Glomerular endothelial cell (primary cell): ENCODE results near the gene HSDL2. TPM values are rescaled to one million over a fixed set of nuclear protein-coding genes. Genes with fewer than 3 reads are reported as not detected.
"Not testable (repeated sequence)": the region's sequence is repeated elsewhere in the genome, so short reads cannot be mapped to it uniquely, and the experiment has no call there.

Experiments used
- DNase-seq: peaks from one replicate; pipeline ENCODE4 v3.0.0-alpha.2; 2011; ENCODE audit warnings: low read depth, low spot score; ENCODE audit errors: extremely low read depth
- total RNA-seq: library from RNA; depleted of rRNA; stranded (reverse); fragments of >200 nt; gene quantifications from 2 replicates; pipeline ENCODE4 v1.2.3, GENCODE V29; 2015

The HSDL2 gene
- total RNA-seq, 1 donor from 2014 or later = 21.3 TPM

DNA sequence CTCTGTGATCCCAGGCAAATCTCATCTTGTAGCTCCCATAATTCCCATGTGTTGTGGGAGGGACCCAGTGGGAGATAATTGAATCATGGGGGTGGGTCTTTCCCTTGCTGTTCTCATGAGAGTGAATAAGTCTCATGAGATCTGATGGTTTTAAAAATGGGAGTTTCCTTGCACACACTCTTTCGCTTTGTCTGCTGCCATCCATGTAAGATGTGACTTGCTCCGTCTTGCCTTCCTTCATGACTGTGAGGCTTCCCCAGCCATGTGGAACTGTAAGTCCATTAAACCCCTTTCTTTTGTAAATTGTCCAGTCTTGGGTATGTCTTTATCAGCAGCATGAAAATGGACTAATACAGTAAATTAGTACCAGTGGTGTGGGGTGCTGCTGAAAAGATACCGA is 14.7 kb upstream of the HSDL2 start:
- not testable (repeated sequence) for DNase-seq

DNA sequence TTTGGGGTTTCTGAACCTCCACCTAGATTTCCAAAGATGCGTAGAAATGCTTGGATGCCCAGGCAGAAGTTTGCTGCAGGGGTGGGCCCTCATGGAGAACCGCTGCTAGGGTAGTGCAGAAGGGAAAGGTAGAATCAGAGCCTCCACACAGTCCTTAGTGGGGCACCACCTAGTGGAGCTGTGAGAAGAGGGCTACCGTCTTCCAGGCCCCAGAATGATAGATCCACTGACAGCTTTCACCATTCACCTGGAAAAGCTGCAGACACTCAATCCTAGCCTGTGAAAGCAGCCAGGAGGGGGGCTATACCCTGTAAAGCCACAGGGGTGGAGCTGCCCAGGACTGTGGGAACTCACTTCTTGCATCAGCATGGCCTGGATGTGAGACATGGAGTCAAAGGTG is 13.3 kb upstream of the HSDL2 start:
- no peak for DNase-seq

- no peak for DNase-seq
Observed at GRCh38 chr9:112367465-112367864, 12.4 kb upstream of the HSDL2 start.

GRCh38 chr9:112369817-112370216 is 10.1 kb upstream of the HSDL2 start:
- no peak for DNase-seq

- DNase-seq = no peak
Observed at GRCh38 chr9:112371060-112371459, 8.8 kb upstream of the HSDL2 start.

- DNase-seq = not testable (repeated sequence)
Observed at GRCh38 chr9:112373666-112374065, 6.2 kb upstream of the HSDL2 start.

GRCh38 chr9:112374232-112374631 is 5.7 kb upstream of the HSDL2 start:
- not testable (repeated sequence) for DNase-seq

DNA sequence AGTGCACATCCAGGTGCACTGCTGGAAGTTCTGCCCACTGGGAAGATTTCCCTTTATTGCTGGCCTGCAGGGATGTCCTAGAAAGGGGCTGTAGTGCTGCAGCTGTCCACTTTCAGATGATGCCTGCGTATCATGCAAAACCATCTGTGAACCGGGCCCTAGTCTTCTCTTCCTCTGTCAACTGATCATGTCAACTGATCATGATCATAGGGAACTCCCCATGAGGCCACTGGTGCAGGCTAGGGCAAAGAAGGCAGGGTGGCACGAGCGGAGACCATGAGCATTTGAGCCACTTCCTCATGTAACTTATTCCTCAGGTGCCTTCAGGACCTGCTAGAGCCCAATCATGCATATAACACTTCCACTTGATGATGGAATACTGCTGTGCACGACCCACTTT is 4.5 kb upstream of the HSDL2 start:
- DNase-seq = no peak

DNA sequence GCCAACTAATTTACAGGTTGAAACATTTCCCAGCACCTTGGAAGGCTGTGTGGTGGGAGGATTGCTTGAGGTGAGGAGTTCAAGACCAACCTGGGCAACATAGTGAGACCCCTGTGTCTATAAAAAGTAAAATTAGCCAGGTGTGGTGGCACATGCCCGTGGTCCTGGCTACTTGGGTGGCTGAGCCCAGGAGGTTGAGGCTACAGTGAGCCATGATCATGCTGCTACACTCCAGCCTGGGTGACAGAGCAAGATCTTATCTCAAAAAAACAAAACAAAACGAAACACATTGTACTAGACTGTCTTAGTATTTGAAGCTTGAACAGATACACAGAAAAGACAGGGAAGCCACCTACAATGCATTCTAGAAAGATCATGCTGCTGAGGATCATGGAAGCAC is 2.8 kb upstream of the HSDL2 start:
- no peak for DNase-seq

DNA sequence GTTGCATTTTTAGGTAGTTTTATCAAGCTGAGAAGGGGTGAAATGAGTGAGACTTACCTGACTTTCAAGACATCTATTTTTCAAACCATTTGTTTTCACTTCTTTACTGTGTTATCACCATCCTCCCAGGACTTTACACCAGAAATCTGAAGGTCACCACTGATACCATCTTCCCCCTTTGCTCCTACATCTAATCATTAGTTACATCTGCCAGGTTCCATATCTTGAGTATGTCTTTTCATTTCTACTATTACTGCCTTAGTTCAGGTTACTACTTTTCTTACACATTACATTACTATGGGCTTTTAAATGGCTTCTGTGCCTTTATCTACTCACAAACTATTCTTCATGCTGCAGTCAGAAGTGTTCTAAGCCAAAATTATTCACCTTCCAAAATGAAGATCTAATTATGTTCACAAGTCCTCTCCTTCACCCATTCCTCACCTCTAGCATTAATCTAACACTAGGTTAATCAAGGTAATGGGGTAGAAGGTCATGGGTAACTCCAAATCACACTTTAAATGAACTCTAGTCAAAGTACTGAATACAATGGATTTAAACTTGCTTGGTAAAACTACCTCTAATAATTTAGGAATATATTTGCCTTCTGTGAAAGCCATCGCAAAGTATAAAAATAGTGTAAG is 2.1 kb upstream of the HSDL2 start:
- no peak for DNase-seq

DNA sequence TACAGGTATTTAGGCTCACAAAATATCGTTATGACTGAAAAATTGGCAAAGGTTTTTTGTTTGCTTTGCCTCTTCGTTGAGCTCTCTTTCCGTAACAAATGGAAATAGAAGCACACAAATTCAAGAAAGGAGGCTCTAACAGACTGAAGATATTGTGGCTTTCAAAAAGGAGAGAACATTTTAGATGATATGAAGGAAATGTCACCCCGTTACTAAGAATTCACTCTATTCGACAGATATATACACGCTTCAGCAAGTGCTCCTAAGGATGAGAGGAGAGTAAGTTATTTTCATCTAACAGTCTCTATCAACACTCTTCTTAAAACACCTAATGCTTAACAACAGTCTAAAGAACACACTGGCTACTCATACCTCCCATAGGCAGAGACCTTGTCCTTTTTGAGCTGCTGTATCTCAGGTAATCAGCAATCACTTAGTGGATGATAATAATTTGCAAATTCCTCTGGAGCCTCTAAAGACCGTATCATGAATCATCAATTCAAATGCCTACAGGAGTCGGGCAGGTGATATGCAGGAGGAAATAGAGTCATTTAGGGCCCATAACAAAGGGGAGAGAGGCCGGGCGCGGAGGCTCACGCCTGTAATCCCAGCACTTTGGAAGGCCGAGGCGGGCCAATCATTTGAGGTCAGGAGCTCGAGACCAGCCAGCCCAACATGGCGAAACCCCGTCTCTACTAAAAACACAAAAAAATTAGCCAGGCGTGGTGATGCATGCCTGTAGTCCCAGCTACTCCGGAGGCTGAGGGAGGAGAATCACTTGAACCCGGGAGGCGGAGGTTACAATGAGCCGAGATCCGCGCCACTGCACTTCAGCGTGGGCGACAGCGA is 1.4 kb upstream of the HSDL2 start:
- no peak for DNase-seq

DNA sequence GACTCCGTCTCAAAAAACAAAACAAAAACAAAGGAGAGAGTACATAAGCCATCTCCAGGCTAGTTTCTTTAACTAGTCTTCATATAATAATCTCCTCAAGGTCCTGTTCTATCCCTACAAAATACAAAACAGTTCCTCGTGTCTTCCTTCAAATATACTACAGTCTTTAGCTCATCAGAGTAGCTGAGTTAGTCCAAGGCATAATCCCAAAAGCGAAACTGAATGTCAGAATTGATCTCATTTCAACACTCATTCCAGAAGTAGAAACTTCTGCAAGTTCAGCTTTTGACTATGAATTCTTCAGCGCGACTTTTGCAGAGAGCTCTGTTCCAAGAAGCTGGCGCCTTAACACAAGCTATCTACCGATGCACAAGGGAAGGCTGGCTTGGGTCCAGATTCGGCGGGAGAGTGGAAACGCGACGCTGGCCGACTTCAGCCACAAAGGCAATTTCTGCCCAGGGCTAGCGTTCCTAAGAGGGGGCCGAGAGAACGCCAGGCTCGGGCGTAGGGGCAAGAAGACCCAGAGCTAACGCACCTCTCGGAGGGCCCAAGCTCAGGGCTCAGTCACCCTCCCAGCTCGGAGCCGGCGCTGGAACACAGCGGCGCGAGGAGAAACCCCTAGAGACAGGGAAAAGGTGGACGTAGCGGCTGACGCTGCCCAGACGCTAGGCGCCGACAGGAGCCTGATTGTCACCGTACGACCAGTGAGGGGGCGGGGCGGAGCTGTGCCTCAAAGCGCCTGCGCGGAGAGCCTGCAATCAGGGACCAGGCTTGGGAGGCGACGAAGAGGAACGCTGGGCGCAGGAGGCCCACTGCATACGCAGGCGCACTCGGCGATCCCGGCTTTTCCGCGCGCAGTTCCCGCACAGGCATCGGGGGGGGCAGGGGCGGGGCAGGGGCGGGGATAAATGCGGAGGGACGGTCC is 469 bp upstream of the HSDL2 start:
- DNase-seq = peak; percentile 82

- DNase-seq = no peak
Observed at GRCh38 chr9:112380825-112381221, 915 bp downstream of the HSDL2 start.

- DNase-seq = no peak
Observed at GRCh38 chr9:112382066-112382465, 2.2 kb downstream of the HSDL2 start.

DNA sequence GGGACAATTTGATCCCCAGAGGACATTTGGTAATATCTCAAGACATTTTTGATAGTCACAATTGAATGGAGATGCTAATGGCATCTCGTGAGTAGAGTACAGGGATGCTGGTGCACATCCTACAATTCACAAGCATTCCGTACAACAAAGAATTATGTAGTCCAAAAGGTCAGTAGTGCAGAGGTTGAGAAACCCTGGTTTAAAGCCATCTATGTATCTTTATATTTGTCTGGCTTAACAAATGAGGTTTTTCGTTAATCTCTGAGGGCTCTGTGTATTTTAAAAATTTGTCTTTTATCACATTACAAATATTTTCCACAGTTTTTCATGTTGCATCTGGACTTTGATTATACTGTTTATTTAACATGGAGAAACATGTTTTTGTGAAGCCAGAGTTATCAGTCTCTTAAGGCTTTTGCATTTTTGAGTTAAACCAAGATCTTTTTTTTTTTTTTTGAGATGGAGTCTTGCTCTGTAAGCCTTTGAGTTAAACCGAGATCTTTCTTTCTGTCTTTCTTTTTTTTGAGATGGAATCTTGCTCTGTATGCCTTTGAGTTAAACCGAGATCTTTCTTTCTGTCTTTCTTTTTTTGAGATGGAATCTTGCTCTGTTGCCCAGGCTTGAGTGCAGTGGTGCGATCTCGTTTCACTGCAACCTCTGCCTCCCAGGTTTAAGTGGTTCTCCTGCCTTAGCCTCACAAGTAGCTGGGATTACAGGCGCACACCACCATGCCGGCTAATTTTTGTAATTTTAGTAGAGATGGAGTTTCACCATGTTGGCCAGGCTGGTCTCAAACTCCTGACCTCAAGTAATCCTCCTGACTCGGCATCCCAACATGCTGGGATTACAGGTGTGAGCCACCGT is 2.8 kb downstream of the HSDL2 start:
- no peak for DNase-seq

- DNase-seq = no peak
Observed at GRCh38 chr9:112384219-112384618, 4.3 kb downstream of the HSDL2 start.

GRCh38 chr9:112384690-112385089 is 4.8 kb downstream of the HSDL2 start:
- no peak for DNase-seq

- DNase-seq = no peak
Observed at GRCh38 chr9:112387115-112387514, 7.2 kb downstream of the HSDL2 start.

DNA sequence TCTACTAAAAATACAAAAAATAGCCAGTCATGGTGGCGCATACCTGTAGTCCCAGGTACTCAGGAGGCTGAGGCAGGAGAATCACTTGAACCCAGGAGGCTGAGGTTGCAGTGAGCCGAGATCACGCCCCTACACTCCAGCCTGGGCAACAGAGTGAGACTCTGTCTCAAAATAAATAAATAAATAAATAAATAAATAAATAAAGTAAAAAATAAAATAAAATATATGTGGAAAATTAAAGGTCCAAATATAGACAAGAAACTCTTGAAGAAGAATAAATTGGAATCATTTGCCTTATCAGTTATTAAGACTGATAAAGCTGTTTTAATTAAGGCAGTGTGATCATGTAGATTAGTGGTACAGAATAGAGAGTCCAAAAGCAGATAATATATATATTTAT is 10.0 kb downstream of the HSDL2 start:
- not testable (repeated sequence) for DNase-seq

DNA sequence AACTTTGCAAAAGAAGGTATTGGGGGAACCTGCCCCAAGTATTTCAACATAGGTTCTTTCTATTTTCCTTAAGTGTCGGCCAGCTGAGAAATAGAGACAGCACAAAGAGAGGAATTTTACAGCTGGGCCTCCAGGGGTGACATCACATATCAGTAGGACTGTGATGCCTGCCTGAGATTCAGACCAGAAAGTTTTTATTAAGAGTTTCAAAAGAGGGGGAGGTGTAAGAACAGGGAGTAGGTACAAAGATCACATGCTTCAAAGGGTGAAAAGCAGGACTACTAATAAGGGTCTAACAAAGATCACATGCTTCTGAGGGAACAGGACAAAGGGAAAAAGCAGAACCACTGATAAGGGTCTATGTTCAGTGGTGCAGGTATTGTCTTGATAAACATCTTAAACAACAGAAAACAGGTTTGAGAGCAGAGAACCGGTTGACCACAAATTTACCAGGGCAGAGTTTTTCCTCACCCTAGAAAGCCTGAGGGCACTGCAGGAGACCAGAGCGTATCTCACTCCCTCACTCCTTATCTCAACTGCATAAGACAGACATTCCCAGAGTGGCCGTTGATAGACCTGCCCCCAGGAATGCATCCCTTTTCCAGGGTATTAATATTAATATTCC is 12.1 kb downstream of the HSDL2 start:
- DNase-seq = not testable (repeated sequence)
